ENCODE measurements around the gene RNF112. TPM values are rescaled to one million over a fixed set of nuclear protein-coding genes. Genes with fewer than 3 reads are reported as not detected.

RNF112 gene
- total and polyA plus RNA-seq, 2 of the 8 experiments (the other 6 are each of a cell fraction or from before 2014, with no cell fraction given): 1.1 to 2.2 TPM

- Histone ChIP-seq H3K27me3 (replicated peaks in 1 of 4; ENCODE audit: control insufficient read depth in 3 of 4, extremely low read depth in 1 of 4, insufficient read depth in 3 of 4, low read length in 3 of 4) (peaks cover 0 to 4% (median 0%) of the 10 kb centered on the region in 4 experiments; a peak in 2 of 7 replicates), H3K23me2 (ENCODE audit: low read depth, low read length) (no peaks in the 10 kb centered on the region), H3K23ac (ENCODE audit: insufficient read length) (no peak overlapping the region), H3K56ac (replicated peaks; ENCODE audit: insufficient read length, low read depth, low read length) (no peak overlapping the region), H3K27ac (ENCODE audit: low read depth, low read length) (no peak overlapping the region), H3K4me2 (ENCODE audit: insufficient read depth in 1 of 2, low read depth in 2 of 2, low read length in 2 of 2) (no peak overlapping the region), H2AFZ (ENCODE audit: low read length) (no peak overlapping the region), H3K4me1 (replicated peaks in 1 of 4; ENCODE audit: control insufficient read depth in 3 of 4, insufficient read depth in 4 of 4, low read length in 3 of 4) (peaks cover 0 to 13% (median 6%) of the 10 kb centered on the region in 4 experiments; a peak in 4 of 7 replicates), H3K14ac (ENCODE audit: insufficient read length) (no peak overlapping the region), H2BK120ac (replicated peaks; ENCODE audit: low read depth, low read length) (no peak overlapping the region), H3K9ac (replicated peaks in 1 of 4; ENCODE audit: extremely low read depth in 1 of 4, low read depth in 3 of 4, low read length in 3 of 4) (no peak overlapping the region), H2BK15ac (ENCODE audit: low read length) (no peak overlapping the region), H3K4me3 (ENCODE audit: extremely low read depth in 1 of 4, insufficient read depth in 2 of 4, low read depth in 3 of 4, low read length in 4 of 4) (no peak overlapping the region), H2BK12ac (ENCODE audit: low read depth, low read length) (no peak overlapping the region), H3K79me1 (ENCODE audit: low read depth, low read length) (no peaks in the 10 kb centered on the region), H2BK5ac (ENCODE audit: low read depth, low read length) (no peak overlapping the region), H3K79me2 (ENCODE audit: control insufficient read depth in 1 of 2, insufficient read depth in 2 of 2, low read length in 2 of 2) (no peaks in the 10 kb centered on the region), H3K4ac (replicated peaks; ENCODE audit: insufficient read length, low read depth, low read length) (no peak overlapping the region), H2AK5ac (ENCODE audit: low read depth, low read length) (no peak overlapping the region), H3K36me3 (ENCODE audit: control insufficient read depth in 2 of 4, insufficient read depth in 4 of 4, low read length in 3 of 4) (no peaks in the 10 kb centered on the region), H3K18ac (ENCODE audit: extremely low read depth, low read length) (no peak overlapping the region), H2BK20ac (ENCODE audit: low read length) (no peak overlapping the region), H4K91ac (replicated peaks; ENCODE audit: insufficient read length, low read length) (no peak overlapping the region), H4K5ac (ENCODE audit: insufficient read length, low read depth, low read length) (no peak overlapping the region), H3K9me3 (ENCODE audit: insufficient read depth in 2 of 2, low read depth in 1 of 2, low read length in 1 of 2) (no peaks in the 10 kb centered on the region), H4K20me1 (replicated peaks in 1 of 2; ENCODE audit: control insufficient read depth in 1 of 2, insufficient read depth in 2 of 2, low read length in 2 of 2) (no peaks in the 10 kb centered on the region), H4K8ac (ENCODE audit: extremely low read depth, insufficient read depth, low read length) (no peak overlapping the region)
- CTCF ChIA-PET (ENCODE audit: partially characterized antibody): interaction anchor here (0.8 to 3.5 kb wide), 5 partner anchors 11 to 48 kb away, joined by 3 to 7 read pairs (median 5); no protein-coding TSS in a partner anchor
- FAIRE-seq (no peak), DNase-seq (ENCODE audit: low read depth in 1 of 2, low spot score in 2 of 2) (no peak)
- TF ChIP-seq CBX5 (IDR thresholded peaks at IDR 0.05; ENCODE audit: low read depth, low read length): no peak
- no peak for TF ChIP-seq KDM1A (IDR thresholded peaks at IDR 0.05; ENCODE audit: borderline replicate concordance, low read length)
- POLR2A ChIA-PET (ENCODE audit: partially characterized antibody): no interaction called here
- 99% methylated on average over 8 of the region's 12 CpGs; no CpG with 5 or more reads in 1 of the 2 experiments for WGBS, 2 experiments (ENCODE audit: extremely low coverage in 1 of 2, insufficient coverage in 1 of 2, insufficient read length in 1 of 2, insufficient replicate concordance in 2 of 2, low coverage in 1 of 2, low lambda C conversion rate in 2 of 2, missing lambda C conversion rate in 1 of 2)
Measured at GRCh38 chr17:19412984-19413383, 2.0 kb downstream of the RNF112 start.

Data from H1 (cell line).